HepG2 (cell line): ENCODE data around the gene EFCAB14. TPM values are rescaled to one million over a fixed set of nuclear protein-coding genes. Genes with fewer than 3 reads are reported as not detected.

Source experiments
- ARID2 ChIP-seq: sonication (generic); formaldehyde crosslinking; IDR thresholded peaks from 2 replicates; pipeline ENCODE4 v1.8.1; 2022; ENCODE audit warnings: mild to moderate bottlenecking, missing genetic modification reagents, borderline replicate concordance
- FOSL1 ChIP-seq: sonication (generic); formaldehyde crosslinking; IDR thresholded peaks from 2 replicates; pipeline ENCODE4 v1.9.0; 2021; ENCODE audit warnings: missing genetic modification reagents, borderline replicate concordance
- MAZ ChIP-seq, 2 experiments: sonication (generic) in 1 of 2; formaldehyde crosslinking in 1 of 2; IDR thresholded peaks; 2 replicates each; pipeline versions ENCODE4 v1.5.0 to v1.6.1; 2012 to 2020; ENCODE audit warnings: low read depth in 2 of 2, mild to moderate bottlenecking in 2 of 2, borderline replicate concordance in 1 of 2, improper control_type of control experiment in 1 of 2, low read length in 1 of 2, missing genetic modification reagents in 1 of 2, moderate library complexity in 1 of 2
- NPAS2 ChIP-seq: sonication (generic); formaldehyde crosslinking; IDR thresholded peaks from 2 replicates; pipeline ENCODE4 v1.8.0; 2022; ENCODE audit warnings: mild to moderate bottlenecking, missing genetic modification reagents, borderline replicate concordance
- RAD51 ChIP-seq: fragments of 450-650 bp; IDR thresholded peaks from 2 replicates; pipeline ENCODE4 v1.6.1; 2016; ENCODE audit warnings: borderline replicate concordance
- SP1 ChIP-seq, 2 experiments: fragments of 450-650 bp in 1 of 2; sonication (generic) in 1 of 2; formaldehyde crosslinking in 1 of 2; IDR thresholded peaks; 2 replicates each; pipeline versions ENCODE4 v1.4.0 to v1.6.1; 2016 to 2020; ENCODE audit warnings: missing genetic modification reagents in 1 of 2
- SPEN ChIP-seq: sonication (generic); formaldehyde crosslinking; IDR thresholded peaks from 2 replicates; pipeline ENCODE4 v1.5.1; 2020; ENCODE audit warnings: low read depth, mild to moderate bottlenecking, missing genetic modification reagents
- ZNF256 ChIP-seq: sonication (generic); formaldehyde crosslinking; conservative IDR thresholded peaks from 2 replicates; pipeline ENCODE4 v1.4.0; 2020; ENCODE audit warnings: missing genetic modification reagents
- ZNF432 ChIP-seq: sonication (generic); formaldehyde crosslinking; IDR thresholded peaks from 2 replicates; pipeline ENCODE4 v1.5.0; 2020; ENCODE audit warnings: missing genetic modification reagents, mild to moderate bottlenecking, borderline replicate concordance
- ZNF550 ChIP-seq: sonication (generic); formaldehyde crosslinking; IDR thresholded peaks from 2 replicates; pipeline ENCODE4 v1.4.0; 2020; ENCODE audit warnings: mild to moderate bottlenecking, missing genetic modification reagents, borderline replicate concordance
- ZNF775 ChIP-seq: sonication (generic); formaldehyde crosslinking; IDR thresholded peaks from 2 replicates; pipeline ENCODE4 v1.4.0; 2020; ENCODE audit warnings: missing genetic modification reagents, mild to moderate bottlenecking, moderate library complexity, borderline replicate concordance
- polyA plus RNA-seq, 8 experiments: library from polyadenylated mRNA; depleted of rRNA in 3 of 8; stranded (reverse) in 7 of 8; unstranded in 1 of 8; fragments of >200 nt; fragmentation: Illumina TruSeq in 4 of 8; extraction: Trizol in 4 of 8; gene quantifications; 2 replicates each; pipeline versions ENCODE4 v1.2.1 to v1.2.3, GENCODE V29; 2011 to 2016; ENCODE audit warnings: low read depth in 4 of 8, missing spikeins in 1 of 8, mixed read lengths in 1 of 8; ENCODE audit not compliant: insufficient read depth in 1 of 8
- total RNA-seq, 5 experiments: library from RNA; depleted of rRNA; stranded (reverse); fragments of >200 nt; fragmentation: Illumina TruSeq; extraction: Trizol; gene quantifications; 2 replicates each; pipeline ENCODE4 v1.2.3, GENCODE V29; 2016; ENCODE audit warnings: low read depth in 1 of 5
- TF ChIP-seq, protein P1 (sequence below): sonication (generic); formaldehyde crosslinking; IDR thresholded peaks from 2 replicates; pipeline ENCODE4 v1.4.0; 2020; ENCODE audit warnings: missing genetic modification reagents
- TF ChIP-seq, protein P2 (sequence below): sonication (generic); formaldehyde crosslinking; IDR thresholded peaks from 2 replicates; pipeline ENCODE4 v1.4.0; 2020; ENCODE audit warnings: mild to moderate bottlenecking, low read depth, missing genetic modification reagents
- TF ChIP-seq, protein P3 (sequence below): sonication (generic); formaldehyde crosslinking; IDR thresholded peaks from 2 replicates; pipeline ENCODE4 v1.9.0; 2021; ENCODE audit warnings: missing genetic modification reagents, borderline replicate concordance
- TF ChIP-seq, protein P4 (sequence below): sonication (generic); formaldehyde crosslinking; IDR thresholded peaks from 2 replicates; pipeline ENCODE4 v1.5.0; 2020; ENCODE audit warnings: missing genetic modification reagents

Gene EFCAB14
- total and polyA plus RNA-seq, 2 of the 13 experiments (the other 11 are each of a cell fraction or from before 2014, with no cell fraction given), result 13.4 to 17.9 TPM

DNA sequence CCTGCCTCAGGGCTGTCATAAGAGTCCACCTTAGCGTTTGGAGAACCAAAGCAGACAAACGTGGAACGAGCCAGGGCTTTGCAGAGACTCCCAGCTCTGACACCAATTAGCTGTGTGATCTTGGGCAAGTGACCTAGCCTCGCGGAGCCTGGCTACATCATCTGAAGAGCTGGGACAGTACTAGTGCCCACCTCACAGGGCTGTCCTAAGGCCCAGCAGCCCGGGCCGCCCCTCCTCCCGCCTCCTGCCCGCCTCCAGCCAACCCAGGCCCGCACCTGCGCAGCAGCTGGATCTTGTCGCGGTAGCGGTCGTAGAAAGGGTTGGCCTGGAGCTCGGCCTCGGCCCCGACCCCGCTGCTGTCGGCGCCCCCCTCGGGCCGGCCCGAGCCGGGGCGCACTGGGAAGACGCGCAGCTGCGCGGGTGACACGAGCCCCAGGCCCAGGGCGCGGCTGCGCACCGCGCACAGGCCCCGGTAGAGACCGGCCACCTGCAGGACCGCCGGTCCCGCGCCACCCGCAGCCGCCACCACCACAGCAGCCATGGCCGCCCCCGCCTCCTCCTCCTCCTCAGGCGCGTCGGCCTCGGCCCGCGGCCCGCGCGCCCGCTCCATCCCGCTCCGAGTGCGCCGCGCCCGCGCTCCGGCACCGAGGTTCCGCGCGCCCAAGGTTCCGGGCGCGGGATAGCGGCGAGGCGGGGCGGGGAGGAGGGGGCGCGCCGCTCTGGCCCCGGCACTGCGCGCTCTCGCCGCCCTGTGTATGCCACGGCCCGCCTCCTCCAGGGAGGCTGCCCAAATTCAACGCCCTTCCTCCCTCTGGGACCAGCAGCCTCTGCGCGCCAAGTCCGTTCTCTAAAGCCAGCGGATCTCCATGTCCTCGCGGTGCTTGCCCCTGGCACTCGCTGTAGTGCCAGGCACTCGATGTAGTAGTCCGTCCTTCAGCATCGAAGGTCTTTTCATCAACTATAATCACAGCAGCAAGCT, 50.8 kb downstream of the EFCAB14 start, which contains the start of gene ATPAF1 (continued):
- TF ChIP-seq, protein P1, sequence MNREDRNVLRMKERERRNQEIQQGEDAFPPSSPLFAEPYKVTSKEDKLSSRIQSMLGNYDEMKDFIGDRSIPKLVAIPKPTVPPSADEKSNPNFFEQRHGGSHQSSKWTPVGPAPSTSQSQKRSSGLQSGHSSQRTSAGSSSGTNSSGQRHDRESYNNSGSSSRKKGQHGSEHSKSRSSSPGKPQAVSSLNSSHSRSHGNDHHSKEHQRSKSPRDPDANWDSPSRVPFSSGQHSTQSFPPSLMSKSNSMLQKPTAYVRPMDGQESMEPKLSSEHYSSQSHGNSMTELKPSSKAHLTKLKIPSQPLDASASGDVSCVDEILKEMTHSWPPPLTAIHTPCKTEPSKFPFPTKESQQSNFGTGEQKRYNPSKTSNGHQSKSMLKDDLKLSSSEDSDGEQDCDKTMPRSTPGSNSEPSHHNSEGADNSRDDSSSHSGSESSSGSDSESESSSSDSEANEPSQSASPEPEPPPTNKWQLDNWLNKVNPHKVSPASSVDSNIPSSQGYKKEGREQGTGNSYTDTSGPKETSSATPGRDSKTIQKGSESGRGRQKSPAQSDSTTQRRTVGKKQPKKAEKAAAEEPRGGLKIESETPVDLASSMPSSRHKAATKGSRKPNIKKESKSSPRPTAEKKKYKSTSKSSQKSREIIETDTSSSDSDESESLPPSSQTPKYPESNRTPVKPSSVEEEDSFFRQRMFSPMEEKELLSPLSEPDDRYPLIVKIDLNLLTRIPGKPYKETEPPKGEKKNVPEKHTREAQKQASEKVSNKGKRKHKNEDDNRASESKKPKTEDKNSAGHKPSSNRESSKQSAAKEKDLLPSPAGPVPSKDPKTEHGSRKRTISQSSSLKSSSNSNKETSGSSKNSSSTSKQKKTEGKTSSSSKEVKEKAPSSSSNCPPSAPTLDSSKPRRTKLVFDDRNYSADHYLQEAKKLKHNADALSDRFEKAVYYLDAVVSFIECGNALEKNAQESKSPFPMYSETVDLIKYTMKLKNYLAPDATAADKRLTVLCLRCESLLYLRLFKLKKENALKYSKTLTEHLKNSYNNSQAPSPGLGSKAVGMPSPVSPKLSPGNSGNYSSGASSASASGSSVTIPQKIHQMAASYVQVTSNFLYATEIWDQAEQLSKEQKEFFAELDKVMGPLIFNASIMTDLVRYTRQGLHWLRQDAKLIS (CRISPR knock-in tag), result no peak
- no peak for TF ChIP-seq ZNF256
- TF ChIP-seq, protein P2, sequence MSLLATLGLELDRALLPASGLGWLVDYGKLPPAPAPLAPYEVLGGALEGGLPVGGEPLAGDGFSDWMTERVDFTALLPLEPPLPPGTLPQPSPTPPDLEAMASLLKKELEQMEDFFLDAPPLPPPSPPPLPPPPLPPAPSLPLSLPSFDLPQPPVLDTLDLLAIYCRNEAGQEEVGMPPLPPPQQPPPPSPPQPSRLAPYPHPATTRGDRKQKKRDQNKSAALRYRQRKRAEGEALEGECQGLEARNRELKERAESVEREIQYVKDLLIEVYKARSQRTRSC (CRISPR knock-in tag), result no peak
- no peak for TF ChIP-seq ZNF775 (CRISPR knock-in tag)
- TF ChIP-seq FOSL1 (CRISPR knock-in tag), result no peak
- no peak for TF ChIP-seq ZNF550 (CRISPR knock-in tag)
- TF ChIP-seq RAD51, result no peak
- TF ChIP-seq NPAS2 (CRISPR knock-in tag), result no peak
- TF ChIP-seq MAZ (IDR thresholded peaks at IDR 0.05; ENCODE audit: borderline replicate concordance, low read depth, low read length), result no peak
- peak; percentile 77 for TF ChIP-seq MAZ (CRISPR knock-in tag; IDR thresholded peaks at IDR 0.05; ENCODE audit: low read depth)
- TF ChIP-seq SP1 (IDR thresholded peaks at IDR 0.05), result no peak
- peak; percentile 47; the same call in 1 of the 2 replicates for TF ChIP-seq SP1 (CRISPR knock-in tag; IDR thresholded peaks at IDR 0.05)
- TF ChIP-seq ZNF432 (CRISPR knock-in tag), result no peak
- TF ChIP-seq ARID2, result no peak
- TF ChIP-seq SPEN, result peak; percentile 69; the same call in 1 of the 2 replicates
- TF ChIP-seq, protein P3, sequence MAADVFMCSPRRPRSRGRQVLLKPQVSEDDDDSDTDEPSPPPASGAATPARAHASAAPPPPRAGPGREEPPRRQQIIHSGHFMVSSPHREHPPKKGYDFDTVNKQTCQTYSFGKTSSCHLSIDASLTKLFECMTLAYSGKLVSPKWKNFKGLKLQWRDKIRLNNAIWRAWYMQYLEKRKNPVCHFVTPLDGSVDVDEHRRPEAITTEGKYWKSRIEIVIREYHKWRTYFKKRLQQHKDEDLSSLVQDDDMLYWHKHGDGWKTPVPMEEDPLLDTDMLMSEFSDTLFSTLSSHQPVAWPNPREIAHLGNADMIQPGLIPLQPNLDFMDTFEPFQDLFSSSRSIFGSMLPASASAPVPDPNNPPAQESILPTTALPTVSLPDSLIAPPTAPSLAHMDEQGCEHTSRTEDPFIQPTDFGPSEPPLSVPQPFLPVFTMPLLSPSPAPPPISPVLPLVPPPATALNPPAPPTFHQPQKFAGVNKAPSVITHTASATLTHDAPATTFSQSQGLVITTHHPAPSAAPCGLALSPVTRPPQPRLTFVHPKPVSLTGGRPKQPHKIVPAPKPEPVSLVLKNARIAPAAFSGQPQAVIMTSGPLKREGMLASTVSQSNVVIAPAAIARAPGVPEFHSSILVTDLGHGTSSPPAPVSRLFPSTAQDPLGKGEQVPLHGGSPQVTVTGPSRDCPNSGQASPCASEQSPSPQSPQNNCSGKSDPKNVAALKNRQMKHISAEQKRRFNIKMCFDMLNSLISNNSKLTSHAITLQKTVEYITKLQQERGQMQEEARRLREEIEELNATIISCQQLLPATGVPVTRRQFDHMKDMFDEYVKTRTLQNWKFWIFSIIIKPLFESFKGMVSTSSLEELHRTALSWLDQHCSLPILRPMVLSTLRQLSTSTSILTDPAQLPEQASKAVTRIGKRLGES, result no peak
- TF ChIP-seq, protein P4, sequence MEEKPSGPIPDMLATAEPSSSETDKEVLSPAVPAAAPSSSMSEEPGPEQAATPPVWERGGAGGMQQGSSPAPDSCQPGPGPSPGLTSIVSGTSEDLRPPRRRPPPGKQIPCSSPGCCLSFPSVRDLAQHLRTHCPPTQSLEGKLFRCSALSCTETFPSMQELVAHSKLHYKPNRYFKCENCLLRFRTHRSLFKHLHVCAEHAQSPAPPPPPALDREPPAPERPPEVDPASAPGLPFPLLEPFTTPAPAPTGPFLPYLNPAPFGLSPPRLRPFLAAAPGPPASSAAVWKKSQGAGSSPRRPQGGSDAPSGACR (CRISPR knock-in tag), result no peak
